K562 (cell line): ENCODE data around the gene PARD3. TPM values are rescaled to one million over a fixed set of nuclear protein-coding genes. Genes with fewer than 3 reads are reported as not detected.

ENCODE experiments used
- ATAC-seq: fragments of 200-7000 bp; cut with Tn5 transposase; 3 replicates; pipeline ENCODE4 v1.9.1; 2020; ENCODE audit warnings: moderate library complexity
- BruUV-seq: library from RNA; stranded (reverse); fragments of 400-500 nt; replicated peaks from 2 replicates; lab custom pipeline; 2021; lab: Mats Ljungman, UMichigan
- CTCF ChIA-PET: fragments of 300-600 bp; formaldehyde crosslinking; extraction: SDS; loops from one replicate; lab custom pipeline; 2021; ENCODE audit warnings: low intra/inter-chr PET ratio; lab: Yijun Ruan, JAX
- POLR2A ChIA-PET: fragments of 300-600, 350-650 bp; sonication (Branson Sonifier 250); formaldehyde crosslinking; extraction: SDS; loops from one replicate; lab custom pipeline; 2021; ENCODE audit warnings: antibody characterized with exemption, inconsistent platforms; lab: Yijun Ruan, JAX
- DNase-seq, 4 experiments: peaks; one replicate each; pipeline versions ENCODE4 v3.0.0 to v3.0.0-alpha.2; 2011 to 2018; ENCODE audit warnings: low spot score in 3 of 4, mixed read lengths in 3 of 4; ENCODE audit errors: extremely low read depth in 1 of 4
- FAIRE-seq: peaks from 2 replicates; lab custom pipeline; 2011; peaks lifted over from hg19 to GRCh38; lab: Jason Lieb, UNC
- H2AFZ ChIP-seq: 2 replicates; pipeline ENCODE4 v1.6.0; 2011; ENCODE audit warnings: low read depth, low read length, control low read depth, inconsistent platforms
- H3K27ac ChIP-seq: fragments of 200-600 bp; 3 replicates; pipeline ENCODE4 v1.8.0; 2011; ENCODE audit warnings: low read depth, mild to moderate bottlenecking, control low read depth, inconsistent platforms, low read length, moderate library complexity, mixed read lengths; ENCODE audit errors: extremely low read depth
- H3K27me3 ChIP-seq, 2 experiments: fragments of 300-600 bp in 1 of 2; 2 replicates in 1 of 2; 3 replicates in 1 of 2; pipeline versions ENCODE4 v1.6.0 to v1.8.0; 2011; ENCODE audit warnings: inconsistent platforms in 2 of 2, low read length in 2 of 2, mild to moderate bottlenecking in 1 of 2, mixed read lengths in 1 of 2, moderate library complexity in 1 of 2; ENCODE audit not compliant: control insufficient read depth in 2 of 2, insufficient read depth in 2 of 2
- H3K36me3 ChIP-seq: fragments of 300-600 bp; 3 replicates; pipeline ENCODE4 v1.8.0; 2011; ENCODE audit warnings: mild to moderate bottlenecking, low read length, inconsistent platforms; ENCODE audit not compliant: control insufficient read depth, insufficient read depth
- H3K4me1 ChIP-seq, 2 experiments: fragments of 200-600 bp in 1 of 2; replicated peaks in 1 of 2; 2 replicates in 1 of 2; 3 replicates in 1 of 2; pipeline versions ENCODE4 v1.5.1 to v1.8.0; 2011; ENCODE audit warnings: inconsistent platforms in 2 of 2, low read length in 2 of 2, mild to moderate bottlenecking in 1 of 2, mixed read lengths in 1 of 2, moderate library complexity in 1 of 2; ENCODE audit not compliant: control insufficient read depth in 2 of 2, insufficient read depth in 2 of 2
- H3K4me2 ChIP-seq: 2 replicates; pipeline ENCODE4 v1.6.1; 2011; ENCODE audit warnings: low read length, control low read depth, inconsistent platforms, mixed read lengths; ENCODE audit not compliant: insufficient read depth
- H3K4me3 ChIP-seq: fragments of 200-600 bp; sonication (generic), shearing (Covaris generic); 2 replicates; pipeline ENCODE4 v1.5.1; 2016; ENCODE audit warnings: control low read depth, inconsistent platforms
- H3K79me2 ChIP-seq: fragments of 200-600 bp; 3 replicates; pipeline ENCODE4 v1.8.0; 2011; ENCODE audit warnings: low read length, inconsistent platforms; ENCODE audit not compliant: control insufficient read depth, insufficient read depth
- H3K9ac ChIP-seq, 2 experiments: 2 replicates each; pipeline versions ENCODE4 v1.6.0 to v1.6.1; 2011; ENCODE audit warnings: low read depth in 2 of 2, low read length in 2 of 2, control low read depth in 1 of 2, inconsistent platforms in 1 of 2, mild to moderate bottlenecking in 1 of 2, mixed read lengths in 1 of 2; ENCODE audit not compliant: insufficient read depth in 1 of 2
- H3K9me1 ChIP-seq: one replicate; pipeline ENCODE4 v1.6.0; 2011; ENCODE audit warnings: inconsistent platforms, mild to moderate bottlenecking, low read length, moderate library complexity; ENCODE audit not compliant: control insufficient read depth, insufficient read depth
- H3K9me3 ChIP-seq: replicated peaks from 2 replicates; pipeline ENCODE4 v1.5.1; 2011; ENCODE audit warnings: low read depth, low read length, inconsistent platforms; ENCODE audit not compliant: control insufficient read depth, insufficient read depth
- H4K20me1 ChIP-seq: replicated peaks from 2 replicates; pipeline ENCODE4 v1.6.1; 2011; ENCODE audit warnings: low read length, inconsistent platforms, mixed read lengths; ENCODE audit not compliant: control insufficient read depth, insufficient read depth
- CEBPG ChIP-seq, 3 experiments: fragments of 200-800 bp in 1 of 3; sonication (Bioruptor generic) in 1 of 3; sonication (generic) in 1 of 3; formaldehyde crosslinking in 1 of 3; IDR thresholded peaks in 2 of 3; conservative IDR thresholded peaks in 1 of 3; 2 replicates each; pipeline versions ENCODE4 v1.6.1 to v1.8.0; 2016 to 2022; ENCODE audit warnings: missing compliant biosample characterization in 2 of 3, missing genetic modification characterization in 2 of 3, mild to moderate bottlenecking in 1 of 3, missing genetic modification reagents in 1 of 3
- ELF1 ChIP-seq: fragments of 200-800 bp; sonication (Bioruptor generic); IDR thresholded peaks from 2 replicates; pipeline ENCODE4 v1.6.1; 2016; ENCODE audit warnings: missing genetic modification characterization, missing compliant biosample characterization
- ELF4 ChIP-seq: fragments of 450-650 bp; formaldehyde crosslinking; IDR thresholded peaks from 2 replicates; pipeline ENCODE4 v1.4.0; 2022; ENCODE audit warnings: missing genetic modification characterization
- KLF6 ChIP-seq: fragments of 250-450 bp; sonication (Bioruptor Pico); IDR thresholded peaks from 2 replicates; pipeline ENCODE4 v1.4.0; 2020; ENCODE audit warnings: mild to moderate bottlenecking, moderate library complexity, borderline replicate concordance
- MAFF ChIP-seq: IDR thresholded peaks from 2 replicates; pipeline ENCODE4 v1.6.1; 2012; ENCODE audit warnings: low read length, improper control_type of control experiment
- NR2C2 ChIP-seq, 2 experiments: fragments of 200-800 bp in 1 of 2; sonication (Bioruptor generic) in 1 of 2; sonication (generic) in 1 of 2; formaldehyde crosslinking in 1 of 2; IDR thresholded peaks; 2 replicates each; pipeline versions ENCODE4 v1.6.1 to v1.8.0; 2016 to 2022; ENCODE audit warnings: mild to moderate bottlenecking in 1 of 2, missing compliant biosample characterization in 1 of 2, missing genetic modification characterization in 1 of 2, missing genetic modification reagents in 1 of 2
- SAFB ChIP-seq: fragments of 200-400 bp; formaldehyde crosslinking; IDR thresholded peaks from 2 replicates; pipeline ENCODE4 v1.6.1; 2017; ENCODE audit warnings: low read depth, low read length, borderline replicate concordance
- SMAD4 ChIP-seq: fragments of 250-450 bp; sonication (Bioruptor Pico); conservative IDR thresholded peaks from 2 replicates; pipeline ENCODE4 v1.8.0; 2021; ENCODE audit warnings: inconsistent platforms, mild to moderate bottlenecking, moderate library complexity
- SRF ChIP-seq, 2 experiments: fragments of 250-450, 450-650 bp in 1 of 2; sonication (Bioruptor Pico) in 1 of 2; sonication (generic) in 1 of 2; formaldehyde crosslinking; IDR thresholded peaks; 2 replicates each; pipeline versions ENCODE4 v1.5.0 to v1.5.1; 2020 to 2022; ENCODE audit warnings: mild to moderate bottlenecking in 1 of 2, missing genetic modification reagents in 1 of 2
- TOE1 ChIP-seq, 2 experiments: fragments of 450-650 bp in 1 of 2; sonication (generic) in 1 of 2; formaldehyde crosslinking in 1 of 2; IDR thresholded peaks; 2 replicates each; pipeline versions ENCODE4 v1.7.1 to v1.8.0; 2016 to 2022; ENCODE audit warnings: borderline replicate concordance in 2 of 2, mild to moderate bottlenecking in 2 of 2, antibody characterized with exemption in 1 of 2, inconsistent platforms in 1 of 2, low read depth in 1 of 2, missing genetic modification reagents in 1 of 2, moderate library complexity in 1 of 2
- ZFPM2 ChIP-seq: fragments of 250-450 bp; sonication (Bioruptor Pico); IDR thresholded peaks from 2 replicates; pipeline ENCODE4 v1.5.1; 2022; ENCODE audit warnings: mild to moderate bottlenecking
- ZNF274 ChIP-seq: IDR thresholded peaks from 2 replicates; pipeline ENCODE4 v1.6.1; 2011; ENCODE audit warnings: low read depth, mild to moderate bottlenecking, low read length, moderate library complexity, borderline replicate concordance
- ZNF280A ChIP-seq: fragments of 450-650 bp; IDR thresholded peaks from 2 replicates; pipeline ENCODE4 v1.6.1; 2018; ENCODE audit warnings: mild to moderate bottlenecking, low read depth; ENCODE audit not compliant: partially characterized antibody
- ZNF766 ChIP-seq: fragments of 200-800 bp; sonication (Bioruptor generic); conservative IDR thresholded peaks from 2 replicates; pipeline ENCODE4 v1.6.1; 2016; ENCODE audit warnings: missing genetic modification characterization, missing compliant biosample characterization
- WGBS: fragments of 100-300 bp; shearing (Covaris generic); methylation state at CpG from one replicate; pipeline ENCODE4 v1.1.6; 2016; ENCODE audit warnings: low coverage, mixed read lengths; ENCODE audit not compliant: insufficient coverage; ENCODE audit errors: missing lambda C conversion rate; 5-methylcytosine and 5-hydroxymethylcytosine counted together
- in situ Hi-C: fragments of 300-500 bp; cut with MboI; formaldehyde crosslinking; loops from 4 replicates; pipeline ENCODE4 v1.15.0; 2018; ENCODE audit warnings: inconsistent platforms, mixed read lengths
- intact Hi-C: fragments of 100-400 bp; cut with micrococcal nuclease; formaldehyde crosslinking; loops from 2 replicates; pipeline ENCODE4 v1.14.2; 2022
- polyA plus RNA-seq, 8 experiments: library from polyadenylated mRNA; depleted of rRNA in 4 of 8; stranded (reverse) in 5 of 8; unstranded in 3 of 8; fragments of >200 nt; fragmentation: Nextera tagmentation in 2 of 8; fragmentation: Illumina TruSeq in 1 of 8; extraction: Ambion mirVana in 2 of 8; extraction: Trizol in 1 of 8; gene quantifications; 2 replicates each; pipeline versions ENCODE4 v1.2.1 to v1.2.3, GENCODE V29; 2011 to 2014; ENCODE audit warnings: inconsistent platforms in 1 of 8, missing spikeins in 1 of 8
- total RNA-seq, 7 experiments: library from RNA; depleted of rRNA in 6 of 7; stranded (reverse); fragments of >200 nt in 6 of 7; fragmentation: Illumina TruSeq in 2 of 7; extraction: Trizol in 2 of 7; gene quantifications; 2 replicates each; pipeline versions ENCODE4 v1.2.1 to v1.2.3, GENCODE V29; 2011 to 2021; ENCODE audit warnings: low replicate concordance in 1 of 7
- TF ChIP-seq, protein P1 (sequence below): sonication (generic); formaldehyde crosslinking; IDR thresholded peaks from 2 replicates; pipeline ENCODE4 v1.8.0; 2022; ENCODE audit warnings: mild to moderate bottlenecking, missing genetic modification reagents

The PARD3 gene
- total and polyA plus RNA-seq, 9 of the 15 experiments (the other 6 are each of a cell fraction or from before 2014, with no cell fraction given) = 2.7 to 11.7 (median 7.7) TPM

DNA sequence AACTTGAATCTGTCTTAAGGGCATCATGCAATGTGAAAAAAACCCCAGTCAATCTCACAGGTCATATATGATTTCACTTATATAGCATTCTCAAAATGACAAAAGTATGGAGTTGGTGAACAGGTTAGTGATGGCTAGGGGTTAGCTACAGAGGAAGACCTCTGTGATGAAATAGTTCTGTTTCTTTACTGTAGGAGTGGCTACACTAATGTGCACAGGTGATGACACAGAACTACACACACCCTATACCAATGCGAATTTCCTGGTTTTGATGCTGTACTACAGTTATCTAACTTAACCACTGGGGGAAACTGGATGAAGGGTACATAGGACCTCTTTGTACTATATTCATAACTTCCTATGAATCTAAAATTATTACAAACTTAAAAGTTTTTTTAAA is 541.8 kb downstream of the PARD3 start:
- no peak overlapping the region for H3K4me3 ChIP-seq
- intact Hi-C loops (no loop called here), in situ Hi-C loops (no loop called here)
- no peak overlapping the region for H2AFZ ChIP-seq
- no peaks in the 10 kb centered on the region for H3K9me1 ChIP-seq
- 0% methylated on average over 1 of the region's 1 CpG for WGBS
- ChIA-PET CTCF (no interaction called here), POLR2A (interaction anchor here (0.7 kb wide), 1 partner anchor 167 kb away, joined by 3 read pairs; no protein-coding TSS in a partner anchor)
- no peaks in the 10 kb centered on the region for H3K27me3 ChIP-seq
- no peaks in the 10 kb centered on the region for H4K20me1 ChIP-seq
- H3K9me3 ChIP-seq = no peaks in the 10 kb centered on the region
- H3K9ac ChIP-seq = no peak overlapping the region
- H3K4me2 ChIP-seq = no peak overlapping the region
- no peaks in the 10 kb centered on the region for H3K4me1 ChIP-seq
- ATAC-seq (no peak), FAIRE-seq (no peak), DNase-seq (no peak)
- no peak for TF ChIP-seq MAFF
- no peak for TF ChIP-seq CEBPG (CRISPR knock-in tag; IDR thresholded peaks at IDR 0.05)
- TF ChIP-seq CEBPG (tag; conservative IDR thresholded peaks at IDR 0.05 in 1 of 2, IDR thresholded peaks at IDR 0.05 in 1 of 2) = no peak
- TF ChIP-seq ZFPM2 (CRISPR knock-in tag) = no peak
- no peak for TF ChIP-seq SAFB
- TF ChIP-seq ZNF280A = no peak
- no peak for TF ChIP-seq NR2C2 (CRISPR knock-in tag; IDR thresholded peaks at IDR 0.05)
- no peak for TF ChIP-seq NR2C2 (tag; IDR thresholded peaks at IDR 0.05)
- TF ChIP-seq SRF (CRISPR knock-in tag; IDR thresholded peaks at IDR 0.05) = no peak
- no peak for TF ChIP-seq ELF4
- TF ChIP-seq ZNF766 (CRISPR knock-in tag) = no peak
- no peak for TF ChIP-seq ZNF274
- no peak for TF ChIP-seq TOE1 (IDR thresholded peaks at IDR 0.05; ENCODE audit: borderline replicate concordance)
- no peak for TF ChIP-seq TOE1 (CRISPR knock-in tag; IDR thresholded peaks at IDR 0.05; ENCODE audit: borderline replicate concordance, low read depth)
- TF ChIP-seq ELF1 (tag) = no peak
- TF ChIP-seq, protein P1, sequence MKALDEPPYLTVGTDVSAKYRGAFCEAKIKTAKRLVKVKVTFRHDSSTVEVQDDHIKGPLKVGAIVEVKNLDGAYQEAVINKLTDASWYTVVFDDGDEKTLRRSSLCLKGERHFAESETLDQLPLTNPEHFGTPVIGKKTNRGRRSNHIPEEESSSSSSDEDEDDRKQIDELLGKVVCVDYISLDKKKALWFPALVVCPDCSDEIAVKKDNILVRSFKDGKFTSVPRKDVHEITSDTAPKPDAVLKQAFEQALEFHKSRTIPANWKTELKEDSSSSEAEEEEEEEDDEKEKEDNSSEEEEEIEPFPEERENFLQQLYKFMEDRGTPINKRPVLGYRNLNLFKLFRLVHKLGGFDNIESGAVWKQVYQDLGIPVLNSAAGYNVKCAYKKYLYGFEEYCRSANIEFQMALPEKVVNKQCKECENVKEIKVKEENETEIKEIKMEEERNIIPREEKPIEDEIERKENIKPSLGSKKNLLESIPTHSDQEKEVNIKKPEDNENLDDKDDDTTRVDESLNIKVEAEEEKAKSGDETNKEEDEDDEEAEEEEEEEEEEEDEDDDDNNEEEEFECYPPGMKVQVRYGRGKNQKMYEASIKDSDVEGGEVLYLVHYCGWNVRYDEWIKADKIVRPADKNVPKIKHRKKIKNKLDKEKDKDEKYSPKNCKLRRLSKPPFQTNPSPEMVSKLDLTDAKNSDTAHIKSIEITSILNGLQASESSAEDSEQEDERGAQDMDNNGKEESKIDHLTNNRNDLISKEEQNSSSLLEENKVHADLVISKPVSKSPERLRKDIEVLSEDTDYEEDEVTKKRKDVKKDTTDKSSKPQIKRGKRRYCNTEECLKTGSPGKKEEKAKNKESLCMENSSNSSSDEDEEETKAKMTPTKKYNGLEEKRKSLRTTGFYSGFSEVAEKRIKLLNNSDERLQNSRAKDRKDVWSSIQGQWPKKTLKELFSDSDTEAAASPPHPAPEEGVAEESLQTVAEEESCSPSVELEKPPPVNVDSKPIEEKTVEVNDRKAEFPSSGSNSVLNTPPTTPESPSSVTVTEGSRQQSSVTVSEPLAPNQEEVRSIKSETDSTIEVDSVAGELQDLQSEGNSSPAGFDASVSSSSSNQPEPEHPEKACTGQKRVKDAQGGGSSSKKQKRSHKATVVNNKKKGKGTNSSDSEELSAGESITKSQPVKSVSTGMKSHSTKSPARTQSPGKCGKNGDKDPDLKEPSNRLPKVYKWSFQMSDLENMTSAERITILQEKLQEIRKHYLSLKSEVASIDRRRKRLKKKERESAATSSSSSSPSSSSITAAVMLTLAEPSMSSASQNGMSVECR (CRISPR knock-in tag) = no peak
- no peak for TF ChIP-seq KLF6 (CRISPR knock-in tag)
- TF ChIP-seq SMAD4 (CRISPR knock-in tag) = no peak
- H3K27ac ChIP-seq = no peak overlapping the region
- no peaks in the 10 kb centered on the region for H3K79me2 ChIP-seq
- H3K36me3 ChIP-seq = no peaks in the 10 kb centered on the region
- no TSS peak for BruUV-seq
